ENCODE data around the gene JCAD.

Gene JCAD

DNA sequence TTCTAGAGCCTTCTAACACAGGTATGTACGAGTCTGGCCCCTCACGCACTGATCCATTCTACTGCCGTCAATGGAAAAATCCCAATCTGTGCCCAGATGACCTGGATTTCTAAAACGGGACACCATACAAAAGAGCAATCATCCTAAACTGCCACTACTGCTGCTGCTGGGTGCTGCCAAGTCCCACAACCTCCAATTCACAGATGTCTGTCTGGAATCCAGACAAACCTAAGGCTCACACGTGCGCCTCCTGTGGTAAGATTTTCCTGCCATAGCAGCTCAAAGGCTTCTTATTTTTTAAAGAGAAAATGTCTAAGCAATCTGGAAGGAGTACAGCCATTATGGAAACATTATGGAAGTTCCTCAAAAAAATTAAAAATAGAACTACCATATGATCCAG, 40.9 kb downstream of the JCAD start:
- no peaks in the 10 kb centered on the region for H3K27me3 ChIP-seq
- TF ChIP-seq, protein P1, sequence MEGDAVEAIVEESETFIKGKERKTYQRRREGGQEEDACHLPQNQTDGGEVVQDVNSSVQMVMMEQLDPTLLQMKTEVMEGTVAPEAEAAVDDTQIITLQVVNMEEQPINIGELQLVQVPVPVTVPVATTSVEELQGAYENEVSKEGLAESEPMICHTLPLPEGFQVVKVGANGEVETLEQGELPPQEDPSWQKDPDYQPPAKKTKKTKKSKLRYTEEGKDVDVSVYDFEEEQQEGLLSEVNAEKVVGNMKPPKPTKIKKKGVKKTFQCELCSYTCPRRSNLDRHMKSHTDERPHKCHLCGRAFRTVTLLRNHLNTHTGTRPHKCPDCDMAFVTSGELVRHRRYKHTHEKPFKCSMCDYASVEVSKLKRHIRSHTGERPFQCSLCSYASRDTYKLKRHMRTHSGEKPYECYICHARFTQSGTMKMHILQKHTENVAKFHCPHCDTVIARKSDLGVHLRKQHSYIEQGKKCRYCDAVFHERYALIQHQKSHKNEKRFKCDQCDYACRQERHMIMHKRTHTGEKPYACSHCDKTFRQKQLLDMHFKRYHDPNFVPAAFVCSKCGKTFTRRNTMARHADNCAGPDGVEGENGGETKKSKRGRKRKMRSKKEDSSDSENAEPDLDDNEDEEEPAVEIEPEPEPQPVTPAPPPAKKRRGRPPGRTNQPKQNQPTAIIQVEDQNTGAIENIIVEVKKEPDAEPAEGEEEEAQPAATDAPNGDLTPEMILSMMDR (IDR thresholded peaks at IDR 0.05; ENCODE audit: low read depth, low read length), result no peak
- no peaks in the 10 kb centered on the region for H3K4me1 ChIP-seq
- DNase-seq, result no peak
- no peaks in the 10 kb centered on the region for H3K9me3 ChIP-seq
- no peaks in the 10 kb centered on the region for H3K36me3 ChIP-seq
- no peak overlapping the region for H3K4me3 ChIP-seq (ENCODE audit: low read depth, low read length)

DNA sequence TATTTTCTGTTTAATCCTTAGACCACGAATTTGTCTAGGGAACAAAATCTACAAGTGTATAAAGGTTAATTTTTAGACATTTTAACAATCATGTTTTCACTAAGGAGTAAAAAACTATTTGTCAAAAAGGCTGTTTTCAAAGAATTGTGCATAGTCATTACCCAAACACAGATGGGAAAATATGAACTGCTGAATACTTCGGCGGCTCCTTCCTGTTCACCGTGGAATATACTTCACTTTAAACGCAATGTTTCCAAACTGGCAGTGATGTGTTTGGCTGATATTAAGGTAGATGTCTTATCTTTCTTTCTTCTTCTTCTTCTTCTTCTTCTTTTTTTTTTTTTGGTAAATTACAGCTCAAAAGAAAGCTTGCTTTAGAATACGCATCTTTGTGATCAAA, 41.4 kb downstream of the JCAD start:
- H3K27me3 ChIP-seq, result no peaks in the 10 kb centered on the region
- H3K9me3 ChIP-seq, result no peaks in the 10 kb centered on the region
- TF ChIP-seq, protein P1 (IDR thresholded peaks at IDR 0.05; ENCODE audit: low read depth, low read length), result no peak
- H3K36me3 ChIP-seq, result no peaks in the 10 kb centered on the region
- H3K4me1 ChIP-seq, result no peaks in the 10 kb centered on the region
- DNase-seq, result no peak
- no peak overlapping the region for H3K4me3 ChIP-seq (ENCODE audit: low read depth, low read length)

DNA sequence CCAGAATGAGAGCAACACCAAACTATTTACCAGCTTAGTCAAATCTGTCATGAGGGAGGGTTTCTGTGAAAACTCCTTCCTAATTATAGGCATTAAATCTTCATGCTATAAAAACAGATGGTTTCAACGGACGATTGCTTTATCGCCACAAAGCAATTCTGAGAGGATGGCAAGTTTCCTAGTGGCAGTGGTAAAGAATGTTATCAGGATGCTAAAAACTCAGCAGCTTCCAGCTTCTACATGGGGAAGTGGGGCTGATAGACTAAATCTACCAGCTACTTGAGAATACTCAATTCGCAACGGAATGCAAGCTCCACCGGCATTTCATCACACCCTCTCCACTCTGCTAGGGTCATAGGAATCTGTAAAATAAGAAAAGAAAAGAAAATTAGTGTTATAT, 41.8 kb downstream of the JCAD start:
- no peaks in the 10 kb centered on the region for H3K36me3 ChIP-seq
- TF ChIP-seq, protein P1 (IDR thresholded peaks at IDR 0.05; ENCODE audit: low read depth, low read length), result no peak
- no peaks in the 10 kb centered on the region for H3K9me3 ChIP-seq
- H3K4me3 ChIP-seq (ENCODE audit: low read depth, low read length), result no peak overlapping the region
- no peaks in the 10 kb centered on the region for H3K4me1 ChIP-seq
- no peaks in the 10 kb centered on the region for H3K27me3 ChIP-seq
- no peak for DNase-seq

DNA sequence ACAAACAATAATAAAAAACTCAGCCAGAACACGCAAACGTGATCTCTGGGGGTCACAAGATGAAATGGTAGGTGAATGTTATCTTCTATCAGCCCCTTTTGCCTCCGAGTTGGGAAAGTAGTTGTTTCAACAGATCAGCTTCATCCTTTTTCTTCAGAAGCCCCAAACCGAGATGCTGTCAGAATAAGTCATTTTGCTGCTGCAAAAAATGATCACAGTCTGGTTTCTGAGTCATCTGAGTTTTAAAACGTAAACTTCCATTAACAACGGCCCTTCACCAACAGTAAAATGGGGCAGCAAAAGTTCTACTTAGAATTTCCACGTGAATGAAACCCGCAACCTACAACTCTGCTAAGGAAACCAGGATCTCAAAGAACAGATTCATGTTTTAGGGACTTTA, 44.9 kb downstream of the JCAD start:
- Histone ChIP-seq H3K9me3 (no peaks in the 10 kb centered on the region), H3K36me3 (no peaks in the 10 kb centered on the region), H3K4me3 (ENCODE audit: low read depth, low read length) (no peak overlapping the region), H3K27me3 (no peaks in the 10 kb centered on the region), H3K4me1 (no peaks in the 10 kb centered on the region)
- no peak for DNase-seq
- TF ChIP-seq, protein P1 (IDR thresholded peaks at IDR 0.05; ENCODE audit: low read depth, low read length), result no peak

DNA sequence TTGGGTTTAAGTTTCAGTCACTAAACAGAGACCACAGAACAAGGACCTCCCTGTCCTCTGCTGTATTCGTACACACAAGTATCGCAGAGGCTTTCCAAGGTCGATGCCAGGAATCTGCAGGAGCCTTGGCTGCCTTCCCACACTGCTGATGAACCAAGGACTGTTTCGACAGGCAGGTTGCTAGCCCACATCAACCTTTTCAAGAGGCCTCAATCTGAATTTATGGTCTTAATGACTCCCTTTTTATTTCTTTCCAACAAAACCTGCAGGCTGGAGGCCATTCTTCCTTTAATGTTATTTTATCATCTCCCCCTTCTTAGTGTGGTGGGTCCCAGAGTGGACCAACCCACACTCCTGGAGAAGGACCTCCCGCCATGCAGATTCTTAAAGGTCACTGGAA, 45.6 kb downstream of the JCAD start:
- Histone ChIP-seq H3K4me1 (no peaks in the 10 kb centered on the region), H3K27me3 (no peaks in the 10 kb centered on the region), H3K36me3 (no peaks in the 10 kb centered on the region), H3K9me3 (no peaks in the 10 kb centered on the region), H3K4me3 (ENCODE audit: low read depth, low read length) (no peak overlapping the region)
- TF ChIP-seq, protein P1 (IDR thresholded peaks at IDR 0.05; ENCODE audit: low read depth, low read length), result no peak
- DNase-seq, result no peak

DNA sequence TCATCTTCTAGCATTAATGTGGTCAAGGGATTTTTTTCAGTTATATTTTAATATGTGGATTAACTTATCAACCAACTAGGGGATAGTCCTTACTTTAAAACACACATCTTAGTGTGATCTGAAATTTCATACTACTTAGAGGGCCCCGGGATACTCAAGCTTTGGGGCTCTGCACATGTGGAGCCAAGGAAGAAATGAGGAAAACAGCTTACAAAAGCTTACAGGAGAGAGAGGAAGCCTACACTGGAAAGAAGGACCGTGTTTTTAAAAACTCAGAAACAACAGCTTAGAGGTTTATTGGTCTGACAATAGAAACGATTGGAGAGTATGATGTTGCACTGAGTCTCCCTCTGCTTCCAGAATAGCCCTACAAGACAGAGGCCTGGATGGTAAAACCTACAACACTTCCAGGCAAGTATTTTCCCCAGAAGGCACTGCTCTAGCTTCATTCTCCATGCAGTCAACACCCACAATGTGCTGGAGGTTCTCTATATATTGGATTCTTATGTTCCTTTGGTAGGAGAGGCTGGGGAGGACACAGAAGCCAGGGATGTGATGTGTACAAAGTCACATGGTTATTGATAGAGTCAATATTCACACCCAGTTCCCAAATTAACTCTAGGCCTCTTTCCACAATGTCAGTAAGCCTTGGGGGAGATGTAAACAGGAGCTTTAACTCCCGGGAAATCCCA, 47.3 kb downstream of the JCAD start:
- no peaks in the 10 kb centered on the region for H3K9me3 ChIP-seq
- TF ChIP-seq, protein P1 (IDR thresholded peaks at IDR 0.05; ENCODE audit: low read depth, low read length), result no peak
- H3K36me3 ChIP-seq, result no peaks in the 10 kb centered on the region
- DNase-seq, result no peak
- H3K4me3 ChIP-seq (ENCODE audit: low read depth, low read length), result no peak overlapping the region
- H3K27me3 ChIP-seq, result no peaks in the 10 kb centered on the region
- H3K4me1 ChIP-seq, result no peaks in the 10 kb centered on the region

Data from BE2C (cell line).